Testis (tissue), 2 donors: ENCODE data around the gene PRRG3.

Experiments
- POLR2A ChIP-seq: fragments of 450-650 bp; IDR thresholded peaks from one replicate; pipeline ENCODE4 v1.6.1; 2017; ENCODE audit warnings: antibody characterized with exemption, mild to moderate bottlenecking, moderate library complexity
- TF ChIP-seq, protein P1 (sequence below), 3 experiments: fragments of 450-650 bp in 2 of 3; fragments of 200-600 bp in 1 of 3; sonication (generic) in 1 of 3; IDR thresholded peaks; one replicate each; pipeline ENCODE4 v1.5.1; 2016 to 2019; ENCODE audit warnings: antibody characterized with exemption in 3 of 3, mild to moderate bottlenecking in 2 of 3, moderate library complexity in 1 of 3

DNA sequence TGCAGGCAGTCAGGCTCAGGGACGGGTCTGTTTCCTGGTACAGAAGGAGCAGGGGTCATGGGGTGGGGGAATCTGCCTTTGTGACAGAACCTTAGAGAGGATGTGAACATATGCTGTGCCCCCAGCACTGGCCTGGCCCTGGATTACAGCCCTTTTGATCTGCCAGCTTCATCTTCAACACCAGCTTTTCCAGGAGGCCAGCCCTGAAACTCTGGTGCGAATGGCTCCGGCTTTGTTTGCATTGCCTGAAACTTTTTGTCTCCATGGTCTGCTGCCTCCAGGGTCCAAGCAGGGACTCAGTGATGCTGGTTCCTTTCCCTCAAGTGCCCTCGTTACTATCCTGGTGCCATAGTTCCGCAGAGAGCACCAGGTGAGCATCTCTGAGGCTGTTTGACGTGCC is 41.4 kb downstream of the PRRG3 start:
- no peak for TF ChIP-seq POLR2A
- TF ChIP-seq, protein P1, sequence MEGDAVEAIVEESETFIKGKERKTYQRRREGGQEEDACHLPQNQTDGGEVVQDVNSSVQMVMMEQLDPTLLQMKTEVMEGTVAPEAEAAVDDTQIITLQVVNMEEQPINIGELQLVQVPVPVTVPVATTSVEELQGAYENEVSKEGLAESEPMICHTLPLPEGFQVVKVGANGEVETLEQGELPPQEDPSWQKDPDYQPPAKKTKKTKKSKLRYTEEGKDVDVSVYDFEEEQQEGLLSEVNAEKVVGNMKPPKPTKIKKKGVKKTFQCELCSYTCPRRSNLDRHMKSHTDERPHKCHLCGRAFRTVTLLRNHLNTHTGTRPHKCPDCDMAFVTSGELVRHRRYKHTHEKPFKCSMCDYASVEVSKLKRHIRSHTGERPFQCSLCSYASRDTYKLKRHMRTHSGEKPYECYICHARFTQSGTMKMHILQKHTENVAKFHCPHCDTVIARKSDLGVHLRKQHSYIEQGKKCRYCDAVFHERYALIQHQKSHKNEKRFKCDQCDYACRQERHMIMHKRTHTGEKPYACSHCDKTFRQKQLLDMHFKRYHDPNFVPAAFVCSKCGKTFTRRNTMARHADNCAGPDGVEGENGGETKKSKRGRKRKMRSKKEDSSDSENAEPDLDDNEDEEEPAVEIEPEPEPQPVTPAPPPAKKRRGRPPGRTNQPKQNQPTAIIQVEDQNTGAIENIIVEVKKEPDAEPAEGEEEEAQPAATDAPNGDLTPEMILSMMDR (IDR thresholded peaks at IDR 0.05), result no peak
